Measurements from ENCODE around the gene OR52E1.

DNA sequence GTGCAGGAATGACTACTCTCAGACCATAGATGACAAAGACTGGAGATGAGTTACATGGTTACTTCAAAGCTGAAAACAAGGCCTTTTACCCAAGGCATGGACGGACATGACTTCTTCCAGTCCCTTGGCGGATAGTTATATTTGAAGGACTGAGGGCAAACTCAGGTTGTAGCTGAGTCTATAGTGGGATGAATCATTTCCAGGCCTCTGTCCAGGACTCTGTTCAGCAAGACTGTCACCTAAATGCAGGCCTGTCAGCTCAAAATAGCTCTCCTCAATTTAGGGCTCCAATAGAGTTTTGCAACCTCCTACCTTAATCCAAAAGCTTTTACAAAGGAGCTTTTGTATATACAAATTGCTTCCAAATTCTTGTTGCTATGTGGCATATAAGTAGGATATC is 47.4 kb upstream of the OR52E1 start:
- no peak for TF ChIP-seq GATA2 (IDR thresholded peaks at IDR 0.05; ENCODE audit: low read depth, low read length)
- no peak for TF ChIP-seq GATA3 (IDR thresholded peaks at IDR 0.05; ENCODE audit: low read depth, low read length)
